Testis (tissue), 3 donors: Measurements from ENCODE around the gene TSPAN17. TPM values are rescaled to one million over a fixed set of nuclear protein-coding genes. Genes with fewer than 3 reads are reported as not detected.

ENCODE experiments used
- DNase-seq: peaks from one replicate; pipeline ENCODE4 v3.0.0-alpha.2; 2019
- H3K27ac ChIP-seq, 2 donors: fragments of 200-600 bp; sonication (generic); one replicate each; pipeline ENCODE4 v1.5.1; 2019
- H3K27me3 ChIP-seq: fragments of 200-600 bp; sonication (generic); one replicate; pipeline ENCODE4 v1.5.1; 2019
- H3K36me3 ChIP-seq: fragments of 200-600 bp; sonication (generic); one replicate; pipeline ENCODE4 v1.5.1; 2017; ENCODE audit warnings: low read depth; ENCODE audit errors: missing control alignments
- H3K4me1 ChIP-seq: fragments of 200-600 bp; sonication (generic); one replicate; pipeline ENCODE4 v1.5.1; 2019
- H3K4me3 ChIP-seq, 2 donors: fragments of 200-600 bp; sonication (generic); one replicate each; pipeline ENCODE4 v1.5.1; 2017 to 2019
- H3K9me3 ChIP-seq: fragments of 200-600 bp; sonication (generic); one replicate; pipeline ENCODE4 v1.5.1; 2017
- CTCF ChIP-seq, 3 experiments: fragments of 450-650 bp in 2 of 3; fragments of 200-600 bp in 1 of 3; sonication (generic) in 1 of 3; IDR thresholded peaks; one replicate each; pipeline ENCODE4 v1.5.1; 2016 to 2019; ENCODE audit warnings: antibody characterized with exemption in 3 of 3, mild to moderate bottlenecking in 2 of 3, moderate library complexity in 1 of 3
- POLR2A ChIP-seq: fragments of 450-650 bp; IDR thresholded peaks from one replicate; pipeline ENCODE4 v1.6.1; 2017; ENCODE audit warnings: antibody characterized with exemption, mild to moderate bottlenecking, moderate library complexity
- WGBS, 2 donors: methylation state at CpG; one replicate each; pipeline ENCODE4 v1.1.5; 2018; 5-methylcytosine and 5-hydroxymethylcytosine counted together
- intact Hi-C: fragments of 100-400 bp; cut with DNase I; formaldehyde crosslinking; loops from one replicate; pipeline ENCODE4 v1.15.1; 2023; ENCODE audit warnings: low total_unique reads
- polyA plus RNA-seq: library from polyadenylated mRNA; stranded (reverse); fragments of 350-450 nt; fragmentation: Illumina TruSeq; extraction: RNeasy Lipid Tissue Mini Kit (QIAGEN cat#74804); gene quantifications from one replicate; pipeline ENCODE4 v1.2.3, GENCODE V29; 2014; ENCODE audit warnings: low read depth, low replicate concordance; ENCODE audit not compliant: insufficient read depth
- total RNA-seq, 2 donors: library from RNA; depleted of rRNA; stranded (reverse); fragments of >200 nt; gene quantifications; one replicate each; pipeline ENCODE4 v1.2.3, GENCODE V29; 2016

Gene TSPAN17
- total and polyA plus RNA-seq, 3 donors from 2014 or later, result 31.7 to 57.0 (median 51.7) TPM

GRCh38 chr5:176658007-176658599 lies 10.8 kb downstream of the TSPAN17 start:
- Histone ChIP-seq H3K27me3 (no peaks in the 10 kb centered on the region), H3K36me3 (no peaks in the 10 kb centered on the region), H3K27ac (no peak overlapping the region), H3K9me3 (no peaks in the 10 kb centered on the region), H3K4me1 (no peaks in the 10 kb centered on the region), H3K4me3 (no peak overlapping the region)
- TF ChIP-seq CTCF (IDR thresholded peaks at IDR 0.05) (peak; percentile 43 to 78 (median 66)), POLR2A (no peak)
- DNase-seq, result peak; percentile 82
- WGBS, 2 donors, result 72 to 80% methylated on average over 11 to 13 of the region's 14 CpGs
- intact Hi-C loops, result no loop called here

- Histone ChIP-seq H3K27me3 (no peaks in the 10 kb centered on the region), H3K27ac (no peak overlapping the region), H3K4me1 (no peaks in the 10 kb centered on the region), H3K9me3 (no peaks in the 10 kb centered on the region), H3K36me3 (no peaks in the 10 kb centered on the region), H3K4me3 (no peak overlapping the region)
- TF ChIP-seq CTCF (IDR thresholded peaks at IDR 0.05), result no peak
- no peak for TF ChIP-seq POLR2A
- no peak for DNase-seq
- WGBS, 2 donors, result 72 to 78% methylated on average over 11 of the region's 11 CpGs
- intact Hi-C loops, result no loop called here
Measured at GRCh38 chr5:176658817-176659511, 11.7 kb downstream of the TSPAN17 start.

GRCh38 chr5:176659512-176659839 lies 12.2 kb downstream of the TSPAN17 start:
- intact Hi-C loops, result no loop called here
- TF ChIP-seq CTCF (IDR thresholded peaks at IDR 0.05) (no peak), POLR2A (no peak)
- no peak overlapping the region for H3K27ac ChIP-seq

GRCh38 chr5:176659860-176660461 lies 12.7 kb downstream of the TSPAN17 start:
- no peak overlapping the region for H3K4me3 ChIP-seq
- H3K9me3 ChIP-seq, result no peaks in the 10 kb centered on the region
- DNase-seq, result no peak
- no peaks in the 10 kb centered on the region for H3K36me3 ChIP-seq
- TF ChIP-seq CTCF (IDR thresholded peaks at IDR 0.05) (no peak), POLR2A (no peak)
- no peaks in the 10 kb centered on the region for H3K4me1 ChIP-seq
- H3K27ac ChIP-seq, result no peak overlapping the region
- 72 to 81% methylated on average over 3 to 4 of the region's 4 CpGs for WGBS, 2 donors
- intact Hi-C loops, result no loop called here
- no peaks in the 10 kb centered on the region for H3K27me3 ChIP-seq

More at GRCh38 chr5:176659512-176659839, 12.2 kb downstream of the TSPAN17 start:
- H3K4me3 ChIP-seq, result no peak overlapping the region
- no peaks in the 10 kb centered on the region for H3K9me3 ChIP-seq
- no peaks in the 10 kb centered on the region for H3K27me3 ChIP-seq
- no peaks in the 10 kb centered on the region for H3K36me3 ChIP-seq
- H3K4me1 ChIP-seq, result no peaks in the 10 kb centered on the region
- no peak for DNase-seq
- 46 to 57% methylated on average over 7 of the region's 7 CpGs for WGBS, 2 donors

- Histone ChIP-seq H3K27me3 (no peaks in the 10 kb centered on the region), H3K27ac (no peak overlapping the region), H3K9me3 (no peaks in the 10 kb centered on the region), H3K4me1 (no peaks in the 10 kb centered on the region), H3K4me3 (no peak overlapping the region), H3K36me3 (no peaks in the 10 kb centered on the region)
- no peak for DNase-seq
- intact Hi-C loops, result no loop called here
- 40 to 80% methylated on average over 1 of the region's 1 CpG for WGBS, 2 donors
- no peak for TF ChIP-seq POLR2A
- no peak for TF ChIP-seq CTCF (IDR thresholded peaks at IDR 0.05)
Measured at GRCh38 chr5:176660530-176660859, 13.2 kb downstream of the TSPAN17 start.
